DND-41 (cell line): ENCODE results near the gene MGAT5B.

Source experiments
- ATAC-seq: fragments of 200-7000 bp; cut with Tn5 transposase; 3 replicates; pipeline ENCODE4 v1.9.1; 2021; ENCODE audit warnings: low read depth; ENCODE audit not compliant: insufficient read depth
- DNase-seq: peaks from one replicate; pipeline ENCODE4 v3.0.0-alpha.2; 2020
- H2AFZ ChIP-seq: 2 replicates; pipeline ENCODE4 v1.6.0; 2012; ENCODE audit warnings: low read depth, low read length
- H3K27ac ChIP-seq: 2 replicates; pipeline ENCODE4 v1.5.1; 2012; ENCODE audit warnings: low read length, inconsistent platforms
- H3K27me3 ChIP-seq: fragments of 200-600 bp; sonication (generic); 2 replicates; pipeline ENCODE4 v1.6.0; 2012; ENCODE audit warnings: low read length, mild to moderate bottlenecking, inconsistent platforms; ENCODE audit not compliant: insufficient read depth, poor library complexity
- H3K36me3 ChIP-seq: 2 replicates; pipeline ENCODE4 v1.5.1; 2012; ENCODE audit warnings: low read length, inconsistent platforms; ENCODE audit not compliant: insufficient read depth
- H3K4me1 ChIP-seq: 2 replicates; pipeline ENCODE4 v1.5.1; 2012; ENCODE audit warnings: mild to moderate bottlenecking, low read length; ENCODE audit not compliant: insufficient read depth
- H3K4me2 ChIP-seq: 2 replicates; pipeline ENCODE4 v1.6.0; 2012; ENCODE audit warnings: mild to moderate bottlenecking, moderate library complexity, low read length, inconsistent platforms; ENCODE audit not compliant: insufficient read depth
- H3K4me3 ChIP-seq, 2 experiments: fragments of 200-600 bp in 1 of 2; shearing (Covaris generic) in 1 of 2; 2 replicates each; pipeline ENCODE4 v1.5.1; 2012 to 2016; ENCODE audit warnings: inconsistent platforms in 2 of 2, low read length in 2 of 2, mild to moderate bottlenecking in 2 of 2, low read depth in 1 of 2, moderate library complexity in 1 of 2
- H3K79me2 ChIP-seq: 2 replicates; pipeline ENCODE4 v1.6.0; 2012; ENCODE audit warnings: low read length, inconsistent platforms; ENCODE audit not compliant: insufficient read depth
- H3K9ac ChIP-seq: 2 replicates; pipeline ENCODE4 v1.6.0; 2012; ENCODE audit warnings: low read depth, mild to moderate bottlenecking, inconsistent platforms, low read length, moderate library complexity
- H3K9me3 ChIP-seq: 2 replicates; pipeline ENCODE4 v1.5.1; 2012; ENCODE audit warnings: low read length, moderate library complexity, mild to moderate bottlenecking, inconsistent platforms; ENCODE audit not compliant: insufficient read depth, severe bottlenecking
- H4K20me1 ChIP-seq: 2 replicates; pipeline ENCODE4 v1.6.0; 2012; ENCODE audit warnings: low read length; ENCODE audit not compliant: insufficient read depth
- CTCF ChIP-seq: IDR thresholded peaks from 2 replicates; pipeline ENCODE4 v1.5.1; 2012; ENCODE audit warnings: borderline replicate concordance, low read length, moderate library complexity, mild to moderate bottlenecking; ENCODE audit not compliant: poor library complexity, severe bottlenecking; ENCODE audit errors: extremely low read depth
- EZH2 ChIP-seq: IDR thresholded peaks from 3 replicates; pipeline ENCODE4 v1.6.1; 2012; ENCODE audit warnings: borderline replicate concordance, low read depth, mild to moderate bottlenecking, moderate library complexity, low read length, inconsistent platforms; ENCODE audit not compliant: severe bottlenecking

MGAT5B gene

GRCh38 chr17:76830987-76831715 is 37.1 kb upstream of the MGAT5B start:
- H2AFZ ChIP-seq = no peak overlapping the region
- H3K36me3 ChIP-seq = no peaks in the 10 kb centered on the region
- DNase-seq (no peak), ATAC-seq (no peak)
- no peaks in the 10 kb centered on the region for H3K9me3 ChIP-seq
- H3K27ac ChIP-seq = no peak overlapping the region
- H3K79me2 ChIP-seq = no peaks in the 10 kb centered on the region
- H3K27me3 ChIP-seq = peaks cover 5% of the 10 kb centered on the region
- H4K20me1 ChIP-seq = no peaks in the 10 kb centered on the region
- H3K9ac ChIP-seq = no peak overlapping the region
- no peaks in the 10 kb centered on the region for H3K4me1 ChIP-seq
- H3K4me3 ChIP-seq = no peak overlapping the region
- TF ChIP-seq EZH2 (no peak), CTCF (no peak)
- H3K4me2 ChIP-seq = no peak overlapping the region

- ATAC-seq (no peak), DNase-seq (no peak)
- H2AFZ ChIP-seq = no peak overlapping the region
- no peak overlapping the region for H3K27ac ChIP-seq
- peaks cover 5% of the 10 kb centered on the region for H3K27me3 ChIP-seq
- no peak for TF ChIP-seq EZH2
- no peak for TF ChIP-seq CTCF
- H4K20me1 ChIP-seq = no peaks in the 10 kb centered on the region
- H3K4me2 ChIP-seq = no peak overlapping the region
- no peaks in the 10 kb centered on the region for H3K4me1 ChIP-seq
- no peaks in the 10 kb centered on the region for H3K9me3 ChIP-seq
- H3K4me3 ChIP-seq = no peak overlapping the region
- no peak overlapping the region for H3K9ac ChIP-seq
- H3K36me3 ChIP-seq = no peaks in the 10 kb centered on the region
- no peaks in the 10 kb centered on the region for H3K79me2 ChIP-seq
Measured at GRCh38 chr17:76833034-76833644, 35.1 kb upstream of the MGAT5B start.

GRCh38 chr17:76833747-76834146 is 34.5 kb upstream of the MGAT5B start:
- H3K4me1 ChIP-seq = no peaks in the 10 kb centered on the region
- no peak overlapping the region for H3K27ac ChIP-seq
- no peaks in the 10 kb centered on the region for H3K36me3 ChIP-seq
- ATAC-seq = no peak
- H4K20me1 ChIP-seq = no peaks in the 10 kb centered on the region
- no peaks in the 10 kb centered on the region for H3K9me3 ChIP-seq
- H3K4me2 ChIP-seq = no peak overlapping the region
- H2AFZ ChIP-seq = no peak overlapping the region
- TF ChIP-seq EZH2 (no peak), CTCF (no peak)
- no peak overlapping the region for H3K4me3 ChIP-seq
- H3K79me2 ChIP-seq = no peaks in the 10 kb centered on the region
- peaks cover 5% of the 10 kb centered on the region for H3K27me3 ChIP-seq
- H3K9ac ChIP-seq = no peak overlapping the region
- no peak for DNase-seq
